ENCODE results near the gene MAPK1.

GRCh38 chr22:21834869-21835268 lies 32.6 kb downstream of the MAPK1 start:
- no peak for TF ChIP-seq JUN (IDR thresholded peaks at IDR 0.05; ENCODE audit: borderline replicate concordance, insufficient read depth, insufficient read length, low read depth)
- no peak for TF ChIP-seq POLR2A (IDR thresholded peaks at IDR 0.05; ENCODE audit: low read depth, low read length)
- no peak for TF ChIP-seq POLR2AphosphoS5 (IDR thresholded peaks at IDR 0.05; ENCODE audit: insufficient read depth, low read depth, low read length)
- TF ChIP-seq CTCF (IDR thresholded peaks at IDR 0.05; ENCODE audit: extremely low read depth in 1 of 2, insufficient read depth in 1 of 2, low read depth in 1 of 2, low read length in 2 of 2) = no peak
- TF ChIP-seq, protein P1, sequence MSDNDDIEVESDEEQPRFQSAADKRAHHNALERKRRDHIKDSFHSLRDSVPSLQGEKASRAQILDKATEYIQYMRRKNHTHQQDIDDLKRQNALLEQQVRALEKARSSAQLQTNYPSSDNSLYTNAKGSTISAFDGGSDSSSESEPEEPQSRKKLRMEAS (IDR thresholded peaks at IDR 0.05; ENCODE audit: insufficient read depth, insufficient read length) = no peak
- TF ChIP-seq EZH2 (IDR thresholded peaks at IDR 0.05; ENCODE audit: borderline replicate concordance, low read depth, low read length, severe bottlenecking) = no peak
- TF ChIP-seq MYC (IDR thresholded peaks at IDR 0.05; ENCODE audit: low read depth, low read length) = no peak
- TF ChIP-seq GATA2 (IDR thresholded peaks at IDR 0.05; ENCODE audit: insufficient read depth, insufficient read length, low read depth, low read length) = no peak

All from endothelial cell of umbilical vein (primary cell).